Glomerular endothelial cell (primary cell): Measurements from ENCODE around the gene CEP135. TPM values are rescaled to one million over a fixed set of nuclear protein-coding genes. Genes with fewer than 3 reads are reported as not detected.

Experiments
- DNase-seq: peaks from one replicate; pipeline ENCODE4 v3.0.0-alpha.2; 2011; ENCODE audit warnings: low read depth, low spot score; ENCODE audit errors: extremely low read depth
- total RNA-seq: library from RNA; depleted of rRNA; stranded (reverse); fragments of >200 nt; gene quantifications from 2 replicates; pipeline ENCODE4 v1.2.3, GENCODE V29; 2015

The CEP135 gene
- total RNA-seq, 1 donor from 2014 or later = 9.2 TPM

GRCh38 chr4:56003606-56004005 lies 54.9 kb downstream of the CEP135 start:
- no peak for DNase-seq

GRCh38 chr4:56004235-56004634 lies 55.5 kb downstream of the CEP135 start:
- DNase-seq = no peak

DNA sequence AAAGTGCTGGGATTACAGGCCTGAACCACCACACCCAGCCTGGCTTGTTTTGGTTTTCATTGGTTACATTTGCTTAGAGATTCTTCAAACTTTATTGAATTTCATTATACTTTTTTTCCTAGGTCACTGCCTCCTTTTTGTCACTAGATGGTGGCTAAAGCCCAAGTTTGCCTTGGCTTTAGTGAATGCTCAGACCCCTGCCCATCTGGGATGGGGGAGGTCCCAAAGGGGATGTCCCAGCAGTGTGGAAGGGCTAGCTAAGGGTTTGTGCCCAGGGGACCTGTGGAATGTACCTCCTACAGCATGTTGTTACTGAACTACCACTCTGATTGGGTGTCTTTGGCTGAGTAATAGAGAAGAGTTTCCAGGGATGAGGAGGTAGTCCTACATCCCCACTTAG lies 58.4 kb downstream of the CEP135 start:
- no peak for DNase-seq

DNA sequence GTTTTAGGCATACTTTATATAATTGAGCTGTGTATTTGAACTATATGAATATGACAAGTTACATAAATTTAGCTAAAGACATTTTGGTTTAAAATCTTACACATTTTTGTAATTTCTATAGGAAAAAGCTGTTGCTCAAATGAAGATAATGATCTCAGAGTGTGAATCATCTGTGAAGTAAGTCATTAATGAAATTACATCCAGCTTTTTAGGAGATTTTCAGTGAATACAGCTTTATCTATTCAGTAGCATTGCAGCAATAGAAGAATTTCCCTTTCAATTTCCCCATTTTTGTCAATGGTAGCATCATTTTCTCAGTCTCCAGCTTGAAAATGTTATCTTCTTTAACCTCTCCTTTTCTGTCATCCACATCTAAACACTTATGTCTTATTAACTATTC lies 59.5 kb downstream of the CEP135 start:
- DNase-seq = no peak

- no peak for DNase-seq
These were observed 77.9 kb downstream of the CEP135 start for GRCh38 chr4:56026596-56026995.

GRCh38 chr4:56028165-56028564 lies 79.4 kb downstream of the CEP135 start:
- no peak for DNase-seq

DNA sequence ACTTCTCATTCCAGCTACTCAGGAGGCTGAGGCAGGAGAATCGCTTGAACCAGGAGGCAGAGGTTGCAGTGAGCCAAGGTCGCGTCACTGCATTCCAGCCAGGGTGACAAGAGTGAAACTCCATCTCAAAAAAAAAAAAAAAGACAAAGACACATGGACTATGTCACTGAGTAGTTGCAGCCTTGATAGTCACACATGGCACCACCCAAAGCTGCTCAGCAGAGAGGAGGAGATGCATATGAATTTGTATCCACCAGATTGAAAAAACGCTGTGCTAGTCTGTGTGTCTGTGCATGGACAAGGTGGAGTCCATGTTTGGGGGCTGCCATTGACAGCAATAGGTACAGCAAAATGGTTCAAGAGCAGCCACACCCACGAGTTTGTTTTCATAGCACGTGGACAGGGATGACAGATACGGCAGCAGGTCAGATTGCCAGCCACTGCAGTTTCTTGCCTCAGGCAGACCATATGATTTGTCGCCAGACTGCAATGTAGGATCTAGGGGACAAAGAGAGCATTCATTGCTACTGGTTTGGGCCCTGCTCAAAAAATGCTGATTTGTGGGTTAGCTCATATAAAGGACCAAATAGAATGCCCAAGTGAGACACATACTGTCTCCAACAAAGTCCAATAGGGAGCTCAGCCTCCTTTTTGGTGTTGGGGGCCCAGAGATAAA lies 89.9 kb downstream of the CEP135 start:
- DNase-seq = no peak

- DNase-seq = no peak
These were observed 92.1 kb downstream of the CEP135 start for GRCh38 chr4:56040842-56041241.

GRCh38 chr4:56042225-56042624 lies 93.5 kb downstream of the CEP135 start:
- DNase-seq = no peak

- DNase-seq = no peak
These were observed 99.6 kb downstream of the CEP135 start for GRCh38 chr4:56048383-56048701.

GRCh38 chr4:56048702-56049431 lies 100.1 kb downstream of the CEP135 start:
- DNase-seq = no peak

DNA sequence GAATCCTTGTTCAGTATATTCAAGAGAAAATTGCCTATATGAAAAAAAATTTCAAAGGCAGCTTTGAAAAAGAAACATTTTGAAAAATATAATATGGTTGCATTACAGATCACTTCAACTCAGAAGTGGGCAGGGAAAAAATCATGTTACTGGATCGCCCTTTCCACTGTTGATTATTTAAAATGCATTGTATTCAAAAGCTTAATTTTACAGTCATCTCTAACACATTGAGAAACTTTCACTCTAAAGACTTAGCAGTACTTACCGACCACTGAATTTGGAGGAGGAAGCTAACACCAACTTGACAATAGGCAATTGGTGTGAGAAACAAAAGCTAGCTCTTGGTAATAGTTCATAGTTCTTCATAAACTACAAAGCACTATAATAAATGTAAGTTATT lies 101.9 kb downstream of the CEP135 start:
- DNase-seq = no peak

GRCh38 chr4:56051029-56051709 lies 102.4 kb downstream of the CEP135 start:
- DNase-seq = no peak

GRCh38 chr4:56051710-56052075 lies 102.9 kb downstream of the CEP135 start:
- no peak for DNase-seq

DNA sequence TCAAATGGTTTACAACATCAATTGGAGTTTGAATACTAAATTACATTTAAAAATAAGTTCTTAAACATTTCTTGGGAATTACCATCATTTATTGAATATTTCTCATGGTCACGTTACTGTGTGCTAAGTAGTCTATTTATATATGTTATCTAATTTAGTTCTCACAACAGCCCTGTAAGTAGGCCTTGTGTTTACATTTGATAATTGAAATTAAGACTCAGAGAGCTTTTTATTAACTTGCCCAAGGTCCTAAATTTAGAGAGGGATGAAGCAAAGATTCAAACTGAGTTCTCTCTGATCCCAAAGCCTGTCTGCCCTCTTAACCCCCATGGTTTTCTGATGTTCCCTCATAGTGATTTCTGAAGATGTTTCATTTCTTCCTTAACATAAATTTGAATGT lies 103.7 kb downstream of the CEP135 start:
- no peak for DNase-seq

- DNase-seq = no peak
These were observed 104.2 kb downstream of the CEP135 start for GRCh38 chr4:56052966-56053365.

GRCh38 chr4:56055027-56055977 lies 106.6 kb downstream of the CEP135 start:
- no peak for DNase-seq

DNA sequence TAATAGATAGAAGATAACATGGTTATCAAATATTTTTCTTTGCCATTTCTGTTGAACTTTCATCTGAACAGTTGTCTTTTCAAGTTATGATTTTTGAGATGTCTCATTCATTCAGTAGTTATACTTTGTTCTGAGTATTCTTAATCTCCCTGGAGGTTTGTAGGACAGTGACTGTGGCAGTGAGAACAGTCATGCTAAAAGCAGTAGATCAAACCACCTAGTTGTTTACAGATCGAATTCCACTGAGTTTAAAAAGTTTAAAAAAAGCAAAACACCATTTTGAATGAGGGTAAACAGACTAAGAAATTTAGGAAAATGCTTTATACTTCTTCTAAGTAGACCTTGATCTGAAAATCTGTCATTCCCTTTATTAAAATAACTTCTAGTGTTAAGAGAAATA lies 107.2 kb downstream of the CEP135 start:
- no peak for DNase-seq

DNA sequence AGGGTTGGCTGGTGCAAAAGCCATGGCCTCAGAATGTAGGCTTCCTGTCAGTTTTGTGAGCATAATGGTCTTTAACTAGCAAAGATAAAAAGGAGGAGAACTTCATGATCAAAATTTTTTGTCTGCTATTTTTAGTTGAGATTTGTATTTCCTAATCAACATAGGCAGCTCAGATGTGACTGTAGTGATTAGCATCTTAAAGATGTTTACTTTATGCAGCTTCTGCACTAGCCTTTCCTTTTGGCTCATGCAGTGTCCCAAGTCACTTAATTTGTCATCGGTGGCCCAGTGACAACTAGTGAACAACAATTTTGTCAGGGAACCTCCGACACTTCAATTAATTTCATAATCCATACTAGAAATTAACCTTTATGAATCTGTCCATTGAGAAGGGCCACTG lies 109.8 kb downstream of the CEP135 start:
- no peak for DNase-seq

DNA sequence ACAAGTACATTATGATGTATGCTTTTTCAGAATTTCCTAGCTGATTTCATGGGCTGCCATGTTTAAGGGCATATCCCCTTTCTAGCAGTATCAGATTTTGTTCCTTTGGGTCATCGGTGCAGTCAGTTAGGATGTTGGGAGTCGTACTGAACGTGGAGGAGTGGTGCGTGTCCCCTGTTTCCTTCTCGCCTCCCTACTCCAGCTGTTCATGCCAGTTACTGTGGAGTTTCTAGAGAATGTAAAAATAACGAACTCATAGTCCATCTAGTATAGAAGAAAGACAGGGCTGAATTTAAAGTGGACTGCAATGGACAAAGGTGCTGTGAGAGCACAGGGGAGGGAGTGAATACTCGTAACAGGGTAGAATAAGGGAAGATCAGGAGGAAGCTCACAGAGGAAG lies 111.3 kb downstream of the CEP135 start:
- no peak for DNase-seq

DNA sequence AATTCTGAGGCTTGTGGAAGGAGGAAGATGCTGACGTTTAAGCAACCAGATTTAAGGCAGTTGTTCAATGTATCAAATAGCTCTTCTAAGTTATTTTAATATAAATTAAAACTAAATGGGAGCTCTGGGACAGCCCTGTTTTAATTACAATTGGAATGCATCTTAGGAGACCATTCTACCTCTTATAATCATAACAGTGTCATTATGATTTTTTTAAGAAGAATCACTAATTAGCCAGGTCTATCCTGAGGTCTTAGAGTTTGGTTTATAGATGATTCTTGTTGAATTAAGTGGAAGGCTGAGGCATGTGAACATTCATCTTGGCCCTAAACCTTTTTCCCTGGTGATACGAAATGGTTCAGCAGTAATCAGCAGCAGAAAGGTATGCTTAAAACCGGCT lies 113.4 kb downstream of the CEP135 start:
- DNase-seq = no peak
